PC-3 (cell line): ENCODE results near the gene C1orf105.

Source experiments
- EZH2 ChIP-seq: fragments of 300-600 bp; sonication (generic); IDR thresholded peaks from one replicate; pipeline ENCODE4 v1.6.1; 2017; ENCODE audit warnings: antibody characterized with exemption, mild to moderate bottlenecking, low read length; ENCODE audit not compliant: unreplicated experiment
- EZH2phosphoT487 ChIP-seq: fragments of 300-600 bp; sonication (generic); IDR thresholded peaks from 2 replicates; pipeline ENCODE4 v1.6.1; 2018; ENCODE audit warnings: mild to moderate bottlenecking, antibody characterized with exemption, low read length, borderline replicate concordance
- TF ChIP-seq, protein P1 (sequence below): fragments of 300-600 bp; sonication (generic); conservative IDR thresholded peaks from 2 replicates; pipeline ENCODE4 v1.5.1; 2017; ENCODE audit warnings: antibody characterized with exemption, low read depth, mild to moderate bottlenecking, low read length

DNA sequence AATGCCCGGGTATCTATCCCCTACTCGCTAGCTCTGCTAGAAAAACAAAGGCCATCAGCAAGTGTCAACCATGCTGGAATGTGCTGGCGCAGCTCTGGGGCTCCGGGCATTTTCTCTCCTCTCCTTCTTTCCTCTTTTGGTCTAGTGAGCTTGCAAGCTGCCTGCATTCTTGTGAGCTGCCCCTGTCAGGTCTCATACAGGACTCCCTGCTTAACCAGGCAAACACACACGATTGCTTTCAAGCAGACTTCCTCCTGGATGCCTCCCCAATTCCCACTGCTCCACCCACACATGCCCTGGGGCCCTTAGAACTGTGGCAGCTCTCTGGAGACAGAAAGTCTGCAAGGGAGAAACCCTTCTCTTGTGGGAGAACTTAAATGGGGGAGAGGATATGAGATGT is 76.7 kb downstream of the C1orf105 start:
- TF ChIP-seq EZH2: no peak
- TF ChIP-seq, protein P1, sequence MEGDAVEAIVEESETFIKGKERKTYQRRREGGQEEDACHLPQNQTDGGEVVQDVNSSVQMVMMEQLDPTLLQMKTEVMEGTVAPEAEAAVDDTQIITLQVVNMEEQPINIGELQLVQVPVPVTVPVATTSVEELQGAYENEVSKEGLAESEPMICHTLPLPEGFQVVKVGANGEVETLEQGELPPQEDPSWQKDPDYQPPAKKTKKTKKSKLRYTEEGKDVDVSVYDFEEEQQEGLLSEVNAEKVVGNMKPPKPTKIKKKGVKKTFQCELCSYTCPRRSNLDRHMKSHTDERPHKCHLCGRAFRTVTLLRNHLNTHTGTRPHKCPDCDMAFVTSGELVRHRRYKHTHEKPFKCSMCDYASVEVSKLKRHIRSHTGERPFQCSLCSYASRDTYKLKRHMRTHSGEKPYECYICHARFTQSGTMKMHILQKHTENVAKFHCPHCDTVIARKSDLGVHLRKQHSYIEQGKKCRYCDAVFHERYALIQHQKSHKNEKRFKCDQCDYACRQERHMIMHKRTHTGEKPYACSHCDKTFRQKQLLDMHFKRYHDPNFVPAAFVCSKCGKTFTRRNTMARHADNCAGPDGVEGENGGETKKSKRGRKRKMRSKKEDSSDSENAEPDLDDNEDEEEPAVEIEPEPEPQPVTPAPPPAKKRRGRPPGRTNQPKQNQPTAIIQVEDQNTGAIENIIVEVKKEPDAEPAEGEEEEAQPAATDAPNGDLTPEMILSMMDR: no peak
- TF ChIP-seq EZH2phosphoT487: no peak
